ENCODE data around the gene WDR7.

DNA sequence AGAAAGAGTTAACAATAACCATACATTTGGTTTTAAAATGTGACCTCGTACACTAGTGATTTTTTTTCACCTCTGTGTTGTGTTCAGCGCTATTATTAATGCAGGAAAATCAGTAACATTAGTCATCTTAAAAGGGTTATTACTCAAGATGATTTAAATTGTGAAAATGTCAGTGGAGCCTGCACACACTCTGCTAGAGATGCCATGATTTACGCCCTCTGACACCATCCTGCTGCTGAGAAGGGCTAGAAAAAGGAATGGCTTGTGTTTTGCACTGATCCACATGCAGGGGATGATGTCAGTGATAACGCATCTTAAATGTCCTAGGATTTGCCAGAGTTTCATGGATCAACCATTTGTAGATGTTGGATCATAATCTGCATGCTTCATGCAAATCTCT lies 374.4 kb downstream of the WDR7 start:
- TF ChIP-seq, protein P1, sequence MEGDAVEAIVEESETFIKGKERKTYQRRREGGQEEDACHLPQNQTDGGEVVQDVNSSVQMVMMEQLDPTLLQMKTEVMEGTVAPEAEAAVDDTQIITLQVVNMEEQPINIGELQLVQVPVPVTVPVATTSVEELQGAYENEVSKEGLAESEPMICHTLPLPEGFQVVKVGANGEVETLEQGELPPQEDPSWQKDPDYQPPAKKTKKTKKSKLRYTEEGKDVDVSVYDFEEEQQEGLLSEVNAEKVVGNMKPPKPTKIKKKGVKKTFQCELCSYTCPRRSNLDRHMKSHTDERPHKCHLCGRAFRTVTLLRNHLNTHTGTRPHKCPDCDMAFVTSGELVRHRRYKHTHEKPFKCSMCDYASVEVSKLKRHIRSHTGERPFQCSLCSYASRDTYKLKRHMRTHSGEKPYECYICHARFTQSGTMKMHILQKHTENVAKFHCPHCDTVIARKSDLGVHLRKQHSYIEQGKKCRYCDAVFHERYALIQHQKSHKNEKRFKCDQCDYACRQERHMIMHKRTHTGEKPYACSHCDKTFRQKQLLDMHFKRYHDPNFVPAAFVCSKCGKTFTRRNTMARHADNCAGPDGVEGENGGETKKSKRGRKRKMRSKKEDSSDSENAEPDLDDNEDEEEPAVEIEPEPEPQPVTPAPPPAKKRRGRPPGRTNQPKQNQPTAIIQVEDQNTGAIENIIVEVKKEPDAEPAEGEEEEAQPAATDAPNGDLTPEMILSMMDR (IDR thresholded peaks at IDR 0.05) = no peak
- no peak for TF ChIP-seq POLR2A (IDR thresholded peaks at IDR 0.05)

All from prostate gland (tissue), 2 donors.